DND-41 (cell line): Measurements from ENCODE around the gene INPP4A.

ENCODE experiments used
- CTCF ChIP-seq: IDR thresholded peaks from 2 replicates; pipeline ENCODE4 v1.5.1; 2012; ENCODE audit warnings: borderline replicate concordance, low read length, moderate library complexity, mild to moderate bottlenecking; ENCODE audit not compliant: poor library complexity, severe bottlenecking; ENCODE audit errors: extremely low read depth
- EZH2 ChIP-seq: IDR thresholded peaks from 3 replicates; pipeline ENCODE4 v1.6.1; 2012; ENCODE audit warnings: borderline replicate concordance, low read depth, mild to moderate bottlenecking, moderate library complexity, low read length, inconsistent platforms; ENCODE audit not compliant: severe bottlenecking

DNA sequence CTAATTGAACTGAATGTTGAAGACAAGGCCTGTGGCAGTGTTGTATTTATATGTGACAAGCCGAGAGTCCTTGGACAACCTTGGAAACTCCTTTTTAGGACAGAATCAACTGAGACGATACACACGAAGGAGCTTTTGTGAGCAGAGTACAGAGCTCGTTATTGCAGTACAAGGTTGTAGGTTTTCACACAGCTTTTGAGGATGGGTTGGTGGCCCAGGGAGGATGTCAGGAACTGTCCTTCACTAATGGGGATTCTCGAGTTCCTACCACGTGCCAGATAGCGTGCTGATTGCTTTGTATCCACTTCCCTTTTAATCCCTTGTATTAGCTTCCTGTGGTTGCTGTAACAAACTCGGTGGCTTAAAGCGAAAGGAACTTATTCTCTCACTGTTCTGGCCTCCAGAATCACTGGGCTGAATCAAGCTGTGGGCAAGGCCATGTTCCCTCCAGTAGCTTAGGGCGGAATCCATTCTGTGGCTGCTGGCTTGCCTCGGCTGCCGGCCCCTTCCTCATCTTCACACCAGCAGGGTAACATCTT lies 20.2 kb downstream of the INPP4A start:
- no peak for TF ChIP-seq CTCF
- no peak for TF ChIP-seq EZH2
